Choroid plexus epithelial cell (primary cell): ENCODE measurements around the gene ANO10.
"Not testable (repeated sequence)": the region's sequence is repeated elsewhere in the genome, so short reads cannot be mapped to it uniquely, and the experiment has no call there.

ENCODE experiments used
- DNase-seq: peaks from one replicate; pipeline ENCODE4 v3.0.0-alpha.2; 2010; ENCODE audit warnings: low read depth
- H3K4me3 ChIP-seq: 2 replicates; pipeline ENCODE4 v1.5.1; 2011; ENCODE audit warnings: low read depth, mild to moderate bottlenecking, control low read depth, low read length, moderate library complexity
- CTCF ChIP-seq: conservative IDR thresholded peaks from 2 replicates; pipeline ENCODE4 v1.5.1; 2011; ENCODE audit warnings: low read depth, mild to moderate bottlenecking, control low read depth, inconsistent platforms, low read length, moderate library complexity

Gene ANO10

GRCh38 chr3:43499256-43499655 is 122.6 kb downstream of the ANO10 start:
- H3K4me3 ChIP-seq, result no peak overlapping the region
- no peak for TF ChIP-seq CTCF
- DNase-seq, result no peak

- peak; percentile 50 for DNase-seq
- no peak overlapping the region for H3K4me3 ChIP-seq
- TF ChIP-seq CTCF, result no peak
Observed at GRCh38 chr3:43497905-43498365, 123.9 kb downstream of the ANO10 start.

GRCh38 chr3:43497422-43497821 is 124.4 kb downstream of the ANO10 start:
- TF ChIP-seq CTCF, result no peak

GRCh38 chr3:43496740-43497375 is 125.0 kb downstream of the ANO10 start:
- no peak overlapping the region for H3K4me3 ChIP-seq
- peak; percentile 30 for DNase-seq
- TF ChIP-seq CTCF, result no peak

More at GRCh38 chr3:43497422-43497821, 124.4 kb downstream of the ANO10 start:
- DNase-seq, result peak; percentile 17
- no peak overlapping the region for H3K4me3 ChIP-seq

GRCh38 chr3:43492932-43493331 is 128.9 kb downstream of the ANO10 start:
- DNase-seq, H3K4me3 ChIP-seq: not testable (repeated sequence)

- DNase-seq, H3K4me3 ChIP-seq: not testable (repeated sequence)
Observed at GRCh38 chr3:43491807-43492206, 130.0 kb downstream of the ANO10 start.

- TF ChIP-seq CTCF, result no peak
- DNase-seq, result no peak
- H3K4me3 ChIP-seq, result no peak overlapping the region
Observed at GRCh38 chr3:43490640-43491185, 131.1 kb downstream of the ANO10 start.

GRCh38 chr3:43489930-43490329 is 131.9 kb downstream of the ANO10 start:
- no peak for TF ChIP-seq CTCF
- DNase-seq, result no peak

More at GRCh38 chr3:43489930-43490329, 131.9 kb downstream of the ANO10 start:
- no peak overlapping the region for H3K4me3 ChIP-seq
